DMS 273 (cell line): ENCODE measurements around the gene PPP1CC.

ENCODE experiments used
- DNase-seq: peaks from one replicate; lab custom pipeline; 2025; ENCODE audit not compliant: unreplicated experiment; lab: John Stamatoyannopoulos, UW

Gene PPP1CC

GRCh38 chr12:110688446-110689280, 54.0 kb downstream of the PPP1CC start, which contains the start of gene HVCN1:
TSS of gene HVCN1 (minus strand) at chr12:110689115. CDS start at chr12:110683245, 5,870 bp downstream.
- peak; percentile 14 for DNase-seq

GRCh38 chr12:110687396-110688169, 55.1 kb downstream of the PPP1CC start:
- no peak for DNase-seq

GRCh38 chr12:110686294-110686903, 56.3 kb downstream of the PPP1CC start:
- no peak for DNase-seq

GRCh38 chr12:110684312-110684836, 58.3 kb downstream of the PPP1CC start:
- peak; percentile 83 for DNase-seq

- no peak for DNase-seq
Measured at GRCh38 chr12:110683888-110684287, 58.8 kb downstream of the PPP1CC start.

- no peak for DNase-seq
Measured at GRCh38 chr12:110680032-110680431, 62.7 kb downstream of the PPP1CC start.

GRCh38 chr12:110679201-110679600, 63.5 kb downstream of the PPP1CC start:
- no peak for DNase-seq

- DNase-seq = no peak
Measured at GRCh38 chr12:110677982-110678381, 64.7 kb downstream of the PPP1CC start.

GRCh38 chr12:110677206-110677911, 65.3 kb downstream of the PPP1CC start:
- no peak for DNase-seq

GRCh38 chr12:110676171-110676570, 66.5 kb downstream of the PPP1CC start:
- no peak for DNase-seq

- no peak for DNase-seq
Measured at GRCh38 chr12:110670161-110670701, 72.5 kb downstream of the PPP1CC start.
